Measurements from ENCODE around the gene DYRK1A.

DNA sequence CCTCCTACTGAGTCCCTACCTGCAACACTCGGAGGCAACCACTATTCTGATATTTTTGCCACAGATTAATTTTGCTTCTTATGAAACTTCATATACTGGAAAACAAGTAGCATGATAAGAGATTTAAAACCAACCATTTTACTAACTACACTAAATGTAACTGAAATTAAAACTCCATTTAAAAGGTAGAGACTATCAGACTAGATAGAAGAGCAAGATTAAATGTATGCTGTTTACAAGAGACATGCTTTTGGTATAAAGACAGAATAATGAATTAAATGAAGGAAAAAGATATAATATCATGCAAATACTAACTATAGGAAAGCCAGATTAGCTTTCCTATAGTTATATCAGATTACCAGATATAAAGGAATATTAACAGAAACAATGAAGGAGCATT, 175.9 kb downstream of the DYRK1A start:
- TF ChIP-seq, protein P1, sequence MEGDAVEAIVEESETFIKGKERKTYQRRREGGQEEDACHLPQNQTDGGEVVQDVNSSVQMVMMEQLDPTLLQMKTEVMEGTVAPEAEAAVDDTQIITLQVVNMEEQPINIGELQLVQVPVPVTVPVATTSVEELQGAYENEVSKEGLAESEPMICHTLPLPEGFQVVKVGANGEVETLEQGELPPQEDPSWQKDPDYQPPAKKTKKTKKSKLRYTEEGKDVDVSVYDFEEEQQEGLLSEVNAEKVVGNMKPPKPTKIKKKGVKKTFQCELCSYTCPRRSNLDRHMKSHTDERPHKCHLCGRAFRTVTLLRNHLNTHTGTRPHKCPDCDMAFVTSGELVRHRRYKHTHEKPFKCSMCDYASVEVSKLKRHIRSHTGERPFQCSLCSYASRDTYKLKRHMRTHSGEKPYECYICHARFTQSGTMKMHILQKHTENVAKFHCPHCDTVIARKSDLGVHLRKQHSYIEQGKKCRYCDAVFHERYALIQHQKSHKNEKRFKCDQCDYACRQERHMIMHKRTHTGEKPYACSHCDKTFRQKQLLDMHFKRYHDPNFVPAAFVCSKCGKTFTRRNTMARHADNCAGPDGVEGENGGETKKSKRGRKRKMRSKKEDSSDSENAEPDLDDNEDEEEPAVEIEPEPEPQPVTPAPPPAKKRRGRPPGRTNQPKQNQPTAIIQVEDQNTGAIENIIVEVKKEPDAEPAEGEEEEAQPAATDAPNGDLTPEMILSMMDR (IDR thresholded peaks at IDR 0.05; ENCODE audit: insufficient read depth, low read length, poor library complexity, severe bottlenecking), result no peak
- TF ChIP-seq EZH2phosphoT487 (conservative IDR thresholded peaks at IDR 0.05; ENCODE audit: low read length), result no peak
